GM11168 (cell line): ENCODE results near the gene RAB6A.
"Not testable (repeated sequence)": the region's sequence is repeated elsewhere in the genome, so short reads cannot be mapped to it uniquely, and the experiment has no call there.

Experiments used
- in situ Hi-C: fragments of 300-500 bp; cut with MboI; formaldehyde crosslinking; loops from one replicate; pipeline ENCODE4 v1.12.0; 2022; ENCODE audit warnings: low sequenced_read_pairs; ENCODE audit not compliant: unreplicated experiment

The RAB6A gene

DNA sequence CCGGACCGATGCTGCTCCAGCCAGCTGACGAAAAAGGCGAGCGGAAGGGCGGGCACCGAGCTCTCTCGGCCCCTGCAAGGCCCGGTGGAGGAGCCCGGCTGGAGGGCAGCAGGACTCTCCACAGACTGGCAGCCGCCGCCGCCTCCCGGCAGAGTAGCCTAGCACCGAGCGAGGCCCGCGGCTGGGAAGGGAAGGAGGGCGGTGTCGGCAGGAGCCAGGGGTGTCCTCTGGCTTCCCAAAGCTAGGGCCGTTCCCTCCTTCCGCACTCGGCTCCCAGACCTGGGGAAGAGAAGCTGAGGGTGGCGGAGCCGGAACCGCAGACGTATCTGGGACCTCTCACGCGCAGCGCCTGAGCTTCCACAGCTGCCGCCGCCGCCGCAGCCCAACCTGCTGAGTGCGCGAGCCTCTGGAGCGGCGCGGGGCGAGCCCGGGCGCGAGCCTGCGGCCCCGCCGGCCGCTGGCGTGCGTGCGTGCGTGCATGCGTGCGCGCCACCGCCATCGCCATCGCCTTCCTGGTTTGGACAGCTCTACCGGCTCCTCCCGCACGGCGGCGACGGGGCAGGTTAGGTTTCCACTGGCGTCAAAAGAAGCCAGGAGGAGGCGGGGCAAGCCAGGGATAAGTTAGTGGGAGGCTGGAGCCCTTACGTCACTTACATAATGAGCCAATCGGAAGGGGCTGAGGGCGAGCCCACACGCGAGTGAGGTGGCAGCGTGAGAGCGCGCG, at the start of gene RAB6A:
TSS of gene RAB6A (minus strand) at position 396 of the 724 bp plus-strand sequence. CDS start 439 bp downstream, outside the sequence.
- in situ Hi-C loops, result no loop called here

- in situ Hi-C loops, result no loop called here
These were observed 49.8 kb upstream of the RAB6A start for GRCh38 chr11:73810637-73811036.

DNA sequence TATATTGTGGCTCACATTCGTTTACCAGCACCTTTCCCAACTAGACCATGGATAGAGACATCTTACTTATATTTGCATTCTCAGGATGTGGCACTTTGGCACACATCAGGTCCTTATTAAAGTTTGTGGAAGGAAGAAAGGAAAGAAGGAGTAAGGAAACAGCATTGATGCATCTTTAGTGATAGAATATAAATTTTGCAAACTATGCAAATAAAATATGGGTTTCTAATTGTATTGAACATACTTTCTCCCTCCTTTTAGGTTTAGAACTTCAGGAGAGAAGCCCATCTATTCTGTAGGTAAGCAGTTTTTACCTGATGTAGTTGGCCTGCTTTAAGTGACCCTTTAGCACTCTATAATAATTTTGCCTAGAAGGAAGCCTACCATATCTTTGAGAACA, 47.2 kb upstream of the RAB6A start:
- in situ Hi-C loops, result no loop called here

DNA sequence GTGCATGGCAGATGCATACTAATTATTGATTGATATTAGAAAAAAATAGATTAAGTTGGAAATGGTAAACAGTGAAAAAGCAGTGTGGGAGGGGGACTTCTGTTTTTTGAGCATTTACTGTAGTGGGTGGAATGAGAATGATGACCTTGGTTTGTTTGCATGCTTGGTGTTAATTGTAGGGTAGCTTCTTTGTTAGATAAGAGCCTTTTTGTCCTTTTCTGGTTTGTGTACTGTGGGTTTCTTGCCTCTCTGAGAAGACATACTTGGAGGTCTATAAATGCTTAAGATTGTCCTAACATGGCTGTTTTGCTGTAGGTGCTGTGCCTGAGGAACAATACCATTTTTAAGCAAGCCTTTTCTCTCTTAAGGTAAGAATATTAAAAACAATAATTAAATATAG, 43.8 kb upstream of the RAB6A start:
- in situ Hi-C loops, result no loop called here

- in situ Hi-C loops, result no loop called here
These were observed 40.3 kb upstream of the RAB6A start for GRCh38 chr11:73801136-73801535.

DNA sequence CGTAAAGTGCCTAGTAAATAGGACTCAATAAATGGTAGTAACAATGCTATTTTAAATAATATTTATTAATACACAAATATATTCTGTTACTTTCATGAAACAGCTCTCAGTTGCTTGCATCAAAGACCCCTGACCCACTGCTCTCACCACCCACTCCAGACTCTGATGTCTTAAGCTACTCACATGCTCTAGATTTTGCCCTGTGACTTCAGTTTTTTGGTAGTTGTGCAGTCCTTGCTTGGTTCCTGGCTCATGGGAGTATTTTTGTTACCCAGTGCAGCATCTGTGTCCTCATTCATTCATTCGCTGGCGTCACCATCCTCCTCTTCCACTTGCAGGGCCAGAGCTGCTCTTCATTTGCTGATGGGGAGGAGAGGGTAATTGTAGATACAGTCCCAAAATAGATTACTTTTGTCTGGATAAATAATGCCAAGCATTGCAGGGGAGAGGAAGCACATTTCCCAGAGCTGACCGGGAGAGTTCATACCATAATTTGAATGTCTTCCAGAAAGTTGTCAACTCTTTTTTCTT, 39.5 kb upstream of the RAB6A start:
- in situ Hi-C loops, result no loop called here

- in situ Hi-C loops, result no loop called here
These were observed 36.6 kb upstream of the RAB6A start for GRCh38 chr11:73797457-73797856.

GRCh38 chr11:73795925-73796632, 35.2 kb upstream of the RAB6A start:
- in situ Hi-C loops, result no loop called here

DNA sequence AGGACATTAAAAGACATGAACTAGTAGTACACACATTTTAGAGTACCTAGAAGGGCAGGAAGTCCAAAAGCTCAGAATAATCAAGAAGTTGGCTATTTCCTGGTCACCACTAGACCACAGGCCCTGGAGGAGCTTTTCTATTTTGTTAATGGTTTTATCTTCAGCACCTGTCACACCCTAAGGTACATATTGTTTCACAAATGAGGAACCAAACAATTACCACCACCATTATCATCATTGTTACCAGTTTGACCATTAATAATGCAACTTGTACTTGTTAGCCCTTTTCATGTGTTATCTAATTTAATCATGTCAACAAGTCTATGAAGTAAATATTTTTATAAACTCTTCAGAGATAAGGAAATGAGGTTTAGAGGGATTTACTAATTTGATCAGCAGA, 31.7 kb upstream of the RAB6A start:
- in situ Hi-C loops, result no loop called here

DNA sequence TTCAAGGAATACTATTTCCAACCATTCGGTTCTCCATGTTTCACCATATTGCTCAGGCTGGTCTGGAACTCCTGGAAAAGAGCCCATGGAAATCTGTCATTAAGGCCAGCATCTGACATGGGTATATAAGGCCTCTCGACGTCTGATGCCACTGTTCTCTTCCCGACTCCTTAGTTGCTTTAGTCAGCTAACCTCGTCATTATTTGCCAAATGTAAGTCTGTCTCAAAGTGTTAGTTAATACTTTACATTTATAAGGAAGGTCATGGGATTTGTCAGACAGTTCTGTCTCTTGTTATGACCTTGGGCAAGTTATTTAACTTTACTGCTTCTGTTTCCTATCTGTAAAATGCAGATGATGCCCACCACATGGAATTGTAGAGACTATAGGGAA, 28.4 kb upstream of the RAB6A start:
- in situ Hi-C loops, result no loop called here

DNA sequence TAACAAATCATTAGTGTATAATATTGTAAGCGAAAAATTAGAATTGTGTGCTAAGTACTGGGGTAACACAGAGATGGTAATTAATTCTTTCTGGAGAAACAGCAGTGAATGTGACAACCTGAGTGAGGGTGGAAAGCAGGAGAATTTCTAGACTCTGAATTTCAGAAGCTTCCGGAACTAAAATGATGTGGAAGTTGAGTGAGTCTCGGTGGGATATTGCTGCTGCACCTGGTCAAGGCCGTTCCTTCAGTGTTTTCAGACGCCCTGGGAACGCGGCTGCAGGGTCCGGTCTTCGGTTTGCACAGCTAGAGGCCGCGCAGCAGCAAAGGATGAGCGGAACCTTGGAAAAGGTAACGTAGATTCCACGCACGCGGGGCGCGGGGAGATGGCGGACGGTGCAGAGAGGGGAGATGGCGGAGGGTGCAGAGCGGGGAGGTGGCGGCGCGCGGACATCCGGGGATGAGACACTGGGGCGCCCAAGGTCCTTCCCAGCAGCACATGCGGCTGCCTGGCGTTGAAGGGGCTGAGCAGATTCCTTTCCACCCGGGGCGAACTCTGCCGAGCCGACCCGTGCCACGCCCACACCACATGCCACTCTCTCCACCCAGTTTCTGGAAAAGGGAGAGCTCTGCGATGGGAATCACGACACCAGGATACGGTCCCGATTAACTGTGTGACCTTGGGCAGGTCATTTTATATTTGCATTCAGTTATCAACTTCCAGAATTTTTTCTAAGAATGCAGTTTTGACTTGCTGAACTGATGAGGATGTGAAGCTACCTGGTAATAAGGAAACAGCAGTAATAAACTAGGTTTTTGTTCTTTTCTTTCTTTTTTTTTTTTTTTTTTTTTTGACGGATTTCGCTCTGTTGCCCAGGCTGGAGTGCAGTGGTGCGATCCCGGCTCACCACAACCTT, 27.0 kb upstream of the RAB6A start, which contains the start of gene MRPL48:
TSS of gene MRPL48 (plus strand) at position 232 of the 916 bp plus-strand sequence. CDS start at position 330, 98 bp downstream.
- in situ Hi-C loops, result no loop called here

- in situ Hi-C loops, result no loop called here
These were observed 26.3 kb upstream of the RAB6A start for GRCh38 chr11:73787051-73787642.

DNA sequence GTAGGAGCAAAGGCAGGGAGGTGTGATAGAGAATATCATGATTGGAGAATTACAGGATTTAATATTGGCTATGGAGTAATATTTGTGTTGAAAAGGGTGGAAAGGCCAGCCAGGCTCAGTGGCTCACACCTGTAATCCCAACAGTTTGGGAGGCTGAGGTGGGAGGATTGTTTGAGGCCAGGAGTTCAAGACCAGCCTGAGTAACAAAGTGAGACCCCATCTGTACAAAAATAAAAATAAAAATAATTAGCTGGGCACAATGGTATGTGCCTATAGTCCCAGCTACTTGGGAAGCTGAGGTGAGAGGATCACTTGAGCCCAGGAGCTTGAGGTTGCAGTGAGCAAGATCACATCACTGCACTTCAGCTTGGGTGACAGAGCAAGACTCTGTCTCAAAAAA, 24.6 kb upstream of the RAB6A start:
- in situ Hi-C loops, result not testable (repeated sequence)

GRCh38 chr11:73784734-73785133, 23.9 kb upstream of the RAB6A start:
- in situ Hi-C loops, result no loop called here

GRCh38 chr11:73784080-73784634, 23.3 kb upstream of the RAB6A start:
- in situ Hi-C loops, result no loop called here

GRCh38 chr11:73783483-73784020, 22.7 kb upstream of the RAB6A start:
- in situ Hi-C loops, result no loop called here

- in situ Hi-C loops, result no loop called here
These were observed 20.4 kb upstream of the RAB6A start for GRCh38 chr11:73781303-73781702.

DNA sequence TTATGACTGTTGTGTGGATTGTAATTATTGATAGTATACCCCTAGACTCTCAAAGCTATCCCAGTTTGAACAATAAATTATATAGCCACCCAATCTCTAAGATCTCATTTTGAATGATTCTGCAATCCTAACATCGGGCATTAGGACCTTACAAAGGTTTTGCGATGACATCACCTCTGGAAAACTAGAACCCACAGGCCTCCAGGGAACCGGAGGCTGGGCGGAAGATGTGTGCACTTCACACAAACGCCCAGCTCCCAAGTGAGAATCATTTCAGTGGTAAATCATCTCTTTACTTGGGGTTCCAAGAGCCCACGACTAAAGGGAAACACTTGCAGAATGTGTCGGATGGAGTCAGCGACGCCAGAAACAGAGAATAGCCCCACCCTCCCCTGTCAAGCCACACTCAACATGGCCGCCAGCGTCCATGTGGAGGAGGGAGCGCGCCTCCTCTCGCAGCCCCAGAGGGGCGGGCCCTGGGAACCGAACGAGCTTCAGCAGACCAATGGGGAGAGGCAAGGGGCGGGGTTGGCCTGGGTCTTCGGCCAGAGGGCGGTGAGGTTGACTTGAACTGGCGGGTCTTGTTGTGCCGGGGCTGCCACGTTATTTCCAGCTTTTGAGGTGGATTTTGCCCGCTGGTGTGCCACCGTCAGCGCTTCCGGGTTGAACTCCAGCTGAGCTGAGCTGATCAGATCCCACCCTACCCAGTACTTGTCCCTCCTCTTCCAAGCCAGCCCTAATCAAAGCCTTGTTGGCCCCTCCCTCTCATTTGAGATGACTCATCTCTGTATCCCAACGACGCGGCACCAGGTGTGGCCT, 18.4 kb upstream of the RAB6A start:
- in situ Hi-C loops, result no loop called here

- in situ Hi-C loops, result not testable (repeated sequence)
These were observed 9.9 kb upstream of the RAB6A start for GRCh38 chr11:73770811-73771210.
